GM10266 (cell line): ENCODE results near the gene MSI2.

Experiments used
- DNase-seq: peaks from one replicate; pipeline ENCODE4 v3.0.0; 2012; ENCODE audit errors: extremely low spot score
- CTCF ChIP-seq: IDR thresholded peaks from 2 replicates; pipeline ENCODE4 v1.5.1; 2012; ENCODE audit warnings: mild to moderate bottlenecking, low read depth; ENCODE audit not compliant: control insufficient read depth, insufficient read depth; ENCODE audit errors: missing control alignments

The MSI2 gene

GRCh38 chr17:57362797-57363556, 106.7 kb downstream of the MSI2 start:
- DNase-seq, result no peak
- TF ChIP-seq CTCF, result no peak

GRCh38 chr17:57363580-57363979, 107.3 kb downstream of the MSI2 start:
- no peak for TF ChIP-seq CTCF
- no peak for DNase-seq

- no peak for TF ChIP-seq CTCF
- no peak for DNase-seq
Measured at GRCh38 chr17:57363998-57364643, 107.8 kb downstream of the MSI2 start.

- DNase-seq, result no peak
- TF ChIP-seq CTCF, result no peak
Measured at GRCh38 chr17:57365420-57365819, 109.1 kb downstream of the MSI2 start.

- no peak for TF ChIP-seq CTCF
- no peak for DNase-seq
Measured at GRCh38 chr17:57366177-57366557, 109.8 kb downstream of the MSI2 start.

GRCh38 chr17:57366558-57367351, 110.4 kb downstream of the MSI2 start:
- no peak for TF ChIP-seq CTCF
- no peak for DNase-seq

- peak; percentile 19 for TF ChIP-seq CTCF
- DNase-seq, result no peak
Measured at GRCh38 chr17:57368637-57369336, 112.5 kb downstream of the MSI2 start.
